K562 (cell line): ENCODE results near the gene EFHC1. TPM values are rescaled to one million over a fixed set of nuclear protein-coding genes. Genes with fewer than 3 reads are reported as not detected.
A peak's percentile ranks its signal among the peaks of the same experiment; 100 is the strongest.

Source experiments
- ATAC-seq: fragments of 200-7000 bp; cut with Tn5 transposase; 3 replicates; pipeline ENCODE4 v1.9.1; 2020; ENCODE audit warnings: moderate library complexity
- BruUV-seq: library from RNA; stranded (reverse); fragments of 400-500 nt; replicated peaks from 2 replicates; lab custom pipeline; 2021; lab: Mats Ljungman, UMichigan
- CTCF ChIA-PET: fragments of 300-600 bp; formaldehyde crosslinking; extraction: SDS; loops from one replicate; lab custom pipeline; 2021; ENCODE audit warnings: low intra/inter-chr PET ratio; lab: Yijun Ruan, JAX
- POLR2A ChIA-PET: fragments of 300-600, 350-650 bp; sonication (Branson Sonifier 250); formaldehyde crosslinking; extraction: SDS; loops from one replicate; lab custom pipeline; 2021; ENCODE audit warnings: antibody characterized with exemption, inconsistent platforms; lab: Yijun Ruan, JAX
- DNase-seq, 4 experiments: peaks; one replicate each; pipeline versions ENCODE4 v3.0.0 to v3.0.0-alpha.2; 2011 to 2018; ENCODE audit warnings: low spot score in 3 of 4, mixed read lengths in 3 of 4; ENCODE audit errors: extremely low read depth in 1 of 4
- FAIRE-seq: peaks from 2 replicates; lab custom pipeline; 2011; peaks lifted over from hg19 to GRCh38; lab: Jason Lieb, UNC
- H2AFZ ChIP-seq: 2 replicates; pipeline ENCODE4 v1.6.0; 2011; ENCODE audit warnings: low read depth, low read length, control low read depth, inconsistent platforms
- H3K27ac ChIP-seq: fragments of 200-600 bp; 3 replicates; pipeline ENCODE4 v1.8.0; 2011; ENCODE audit warnings: low read depth, mild to moderate bottlenecking, control low read depth, inconsistent platforms, low read length, moderate library complexity, mixed read lengths; ENCODE audit errors: extremely low read depth
- H3K27me3 ChIP-seq, 2 experiments: fragments of 300-600 bp in 1 of 2; 2 replicates in 1 of 2; 3 replicates in 1 of 2; pipeline versions ENCODE4 v1.6.0 to v1.8.0; 2011; ENCODE audit warnings: inconsistent platforms in 2 of 2, low read length in 2 of 2, mild to moderate bottlenecking in 1 of 2, mixed read lengths in 1 of 2, moderate library complexity in 1 of 2; ENCODE audit not compliant: control insufficient read depth in 2 of 2, insufficient read depth in 2 of 2
- H3K36me3 ChIP-seq: fragments of 300-600 bp; 3 replicates; pipeline ENCODE4 v1.8.0; 2011; ENCODE audit warnings: mild to moderate bottlenecking, low read length, inconsistent platforms; ENCODE audit not compliant: control insufficient read depth, insufficient read depth
- H3K4me1 ChIP-seq, 2 experiments: fragments of 200-600 bp in 1 of 2; replicated peaks in 1 of 2; 2 replicates in 1 of 2; 3 replicates in 1 of 2; pipeline versions ENCODE4 v1.5.1 to v1.8.0; 2011; ENCODE audit warnings: inconsistent platforms in 2 of 2, low read length in 2 of 2, mild to moderate bottlenecking in 1 of 2, mixed read lengths in 1 of 2, moderate library complexity in 1 of 2; ENCODE audit not compliant: control insufficient read depth in 2 of 2, insufficient read depth in 2 of 2
- H3K4me2 ChIP-seq: 2 replicates; pipeline ENCODE4 v1.6.1; 2011; ENCODE audit warnings: low read length, control low read depth, inconsistent platforms, mixed read lengths; ENCODE audit not compliant: insufficient read depth
- H3K4me3 ChIP-seq: fragments of 200-600 bp; sonication (generic), shearing (Covaris generic); 2 replicates; pipeline ENCODE4 v1.5.1; 2016; ENCODE audit warnings: control low read depth, inconsistent platforms
- H3K79me2 ChIP-seq: fragments of 200-600 bp; 3 replicates; pipeline ENCODE4 v1.8.0; 2011; ENCODE audit warnings: low read length, inconsistent platforms; ENCODE audit not compliant: control insufficient read depth, insufficient read depth
- H3K9ac ChIP-seq, 2 experiments: 2 replicates each; pipeline versions ENCODE4 v1.6.0 to v1.6.1; 2011; ENCODE audit warnings: low read depth in 2 of 2, low read length in 2 of 2, control low read depth in 1 of 2, inconsistent platforms in 1 of 2, mild to moderate bottlenecking in 1 of 2, mixed read lengths in 1 of 2; ENCODE audit not compliant: insufficient read depth in 1 of 2
- H3K9me1 ChIP-seq: one replicate; pipeline ENCODE4 v1.6.0; 2011; ENCODE audit warnings: inconsistent platforms, mild to moderate bottlenecking, low read length, moderate library complexity; ENCODE audit not compliant: control insufficient read depth, insufficient read depth
- H3K9me3 ChIP-seq: replicated peaks from 2 replicates; pipeline ENCODE4 v1.5.1; 2011; ENCODE audit warnings: low read depth, low read length, inconsistent platforms; ENCODE audit not compliant: control insufficient read depth, insufficient read depth
- H4K20me1 ChIP-seq: replicated peaks from 2 replicates; pipeline ENCODE4 v1.6.1; 2011; ENCODE audit warnings: low read length, inconsistent platforms, mixed read lengths; ENCODE audit not compliant: control insufficient read depth, insufficient read depth
- C11orf30 ChIP-seq: fragments of 450-650 bp; IDR thresholded peaks from 2 replicates; pipeline ENCODE4 v1.6.1; 2016; ENCODE audit warnings: low read depth, mild to moderate bottlenecking
- FOXM1 ChIP-seq, 2 experiments: fragments of 450-650 bp in 1 of 2; sonication (generic) in 1 of 2; formaldehyde crosslinking in 1 of 2; IDR thresholded peaks; 2 replicates each; pipeline versions ENCODE4 v1.6.1 to v1.9.0; 2017 to 2022; ENCODE audit warnings: low read depth in 2 of 2, mild to moderate bottlenecking in 2 of 2, missing genetic modification reagents in 1 of 2, moderate library complexity in 1 of 2
- MAFG ChIP-seq: fragments of 450-650 bp; conservative IDR thresholded peaks from 2 replicates; pipeline ENCODE4 v1.6.1; 2016; ENCODE audit warnings: missing genetic modification characterization, missing compliant biosample characterization
- ZNF316 ChIP-seq: fragments of 450-650 bp; IDR thresholded peaks from 2 replicates; pipeline ENCODE4 v1.6.1; 2016
- ZSCAN32 ChIP-seq: fragments of 450-650 bp; formaldehyde crosslinking; IDR thresholded peaks from 2 replicates; pipeline ENCODE4 v1.4.0; 2020; ENCODE audit warnings: mild to moderate bottlenecking, moderate library complexity
- WGBS: fragments of 100-300 bp; shearing (Covaris generic); methylation state at CpG from one replicate; pipeline ENCODE4 v1.1.6; 2016; ENCODE audit warnings: low coverage, mixed read lengths; ENCODE audit not compliant: insufficient coverage; ENCODE audit errors: missing lambda C conversion rate; 5-methylcytosine and 5-hydroxymethylcytosine counted together
- in situ Hi-C: fragments of 300-500 bp; cut with MboI; formaldehyde crosslinking; loops from 4 replicates; pipeline ENCODE4 v1.15.0; 2018; ENCODE audit warnings: inconsistent platforms, mixed read lengths
- intact Hi-C: fragments of 100-400 bp; cut with micrococcal nuclease; formaldehyde crosslinking; loops from 2 replicates; pipeline ENCODE4 v1.14.2; 2022
- polyA plus RNA-seq, 8 experiments: library from polyadenylated mRNA; depleted of rRNA in 4 of 8; stranded (reverse) in 5 of 8; unstranded in 3 of 8; fragments of >200 nt; fragmentation: Nextera tagmentation in 2 of 8; fragmentation: Illumina TruSeq in 1 of 8; extraction: Ambion mirVana in 2 of 8; extraction: Trizol in 1 of 8; gene quantifications; 2 replicates each; pipeline versions ENCODE4 v1.2.1 to v1.2.3, GENCODE V29; 2011 to 2014; ENCODE audit warnings: inconsistent platforms in 1 of 8, missing spikeins in 1 of 8
- total RNA-seq, 7 experiments: library from RNA; depleted of rRNA in 6 of 7; stranded (reverse); fragments of >200 nt in 6 of 7; fragmentation: Illumina TruSeq in 2 of 7; extraction: Trizol in 2 of 7; gene quantifications; 2 replicates each; pipeline versions ENCODE4 v1.2.1 to v1.2.3, GENCODE V29; 2011 to 2021; ENCODE audit warnings: low replicate concordance in 1 of 7

The EFHC1 gene
- total and polyA plus RNA-seq, 9 of the 15 experiments (the other 6 are each of a cell fraction or from before 2014, with no cell fraction given) = 9.5 to 31.0 (median 14.9) TPM

GRCh38 chr6:52502306-52503029 is 82.3 kb downstream of the EFHC1 start:
- H3K4me3 ChIP-seq = no peak overlapping the region
- no peak for FAIRE-seq
- no peak overlapping the region for H3K4me2 ChIP-seq
- H4K20me1 ChIP-seq = no peaks in the 10 kb centered on the region
- no peaks in the 10 kb centered on the region for H3K9me1 ChIP-seq
- ChIA-PET CTCF (no interaction called here), POLR2A (interaction anchor here (0.7 to 1.2 kb wide), 2 partner anchors 17 to 83 kb away, joined by 3 to 4 read pairs; no protein-coding TSS in a partner anchor)
- peaks cover 43% of the 10 kb centered on the region; the same call in 2 of the 3 replicates for H3K36me3 ChIP-seq
- ATAC-seq = no peak
- no peak overlapping the region for H3K27ac ChIP-seq
- no peaks in the 10 kb centered on the region for H3K9me3 ChIP-seq
- WGBS = 84% methylated on average over 20 of the region's 20 CpGs
- H3K79me2 ChIP-seq = no peaks in the 10 kb centered on the region
- in situ Hi-C loops (no loop called here), intact Hi-C loops (loop anchor here (5.0 kb wide), 2 partner anchors 95 to 160 kb away; no protein-coding TSS in a partner anchor)
- no TSS peak for BruUV-seq
- no peak for DNase-seq
- TF ChIP-seq FOXM1 (IDR thresholded peaks at IDR 0.05; ENCODE audit: low read depth) (no peak), FOXM1 (CRISPR knock-in tag; IDR thresholded peaks at IDR 0.05; ENCODE audit: low read depth) (no peak), ZNF316 (peak; percentile 78), C11orf30 (peak; percentile 73), MAFG (tag) (peak; percentile 36; the same call in 1 of the 2 replicates), ZSCAN32 (CRISPR knock-in tag) (no peak)
- H3K27me3 ChIP-seq = no peaks in the 10 kb centered on the region
- H3K9ac ChIP-seq = peak overlapping the region in 1 of 2 experiments; percentile 87; a peak in 2 of 4 replicates
- H3K4me1 ChIP-seq = peaks cover 22 to 41% of the 10 kb centered on the region in 2 experiments
- no peak overlapping the region for H2AFZ ChIP-seq
